ENCODE data around the gene LCAT.

LCAT gene

DNA sequence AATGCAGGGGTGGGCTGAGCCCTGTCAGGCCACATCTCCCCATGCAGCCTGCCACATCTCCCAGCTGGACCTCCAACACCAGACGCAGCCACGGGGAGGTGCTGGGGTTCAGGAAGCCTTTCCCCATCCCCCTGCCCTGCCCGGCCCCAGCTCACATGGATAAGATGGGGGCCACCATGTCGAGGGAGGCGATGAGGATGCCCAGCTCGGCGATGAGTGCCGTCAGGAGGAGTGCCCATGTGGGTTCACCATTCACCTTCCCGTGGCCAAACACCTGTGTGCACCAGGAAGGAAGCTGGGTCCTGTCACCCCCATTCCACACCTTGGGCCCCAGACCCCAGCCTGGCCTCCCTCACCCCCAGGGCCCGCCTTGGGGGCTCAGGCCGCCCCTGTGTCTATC is 5.7 kb upstream of the LCAT start:
- no peaks in the 10 kb centered on the region for H3K36me3 ChIP-seq (ENCODE audit: control insufficient read depth, insufficient read depth, low read length)
- no peak overlapping the region for H2AFZ ChIP-seq
- no peak overlapping the region for H3K27ac ChIP-seq
- no peaks in the 10 kb centered on the region for H3K4me1 ChIP-seq
- no peaks in the 10 kb centered on the region for H3K27me3 ChIP-seq (ENCODE audit: control insufficient read depth, insufficient read depth, low read length)
- H3K9ac ChIP-seq: no peak overlapping the region
- no peak overlapping the region for H3K4me2 ChIP-seq (ENCODE audit: low read length)
- TF ChIP-seq, protein P1, sequence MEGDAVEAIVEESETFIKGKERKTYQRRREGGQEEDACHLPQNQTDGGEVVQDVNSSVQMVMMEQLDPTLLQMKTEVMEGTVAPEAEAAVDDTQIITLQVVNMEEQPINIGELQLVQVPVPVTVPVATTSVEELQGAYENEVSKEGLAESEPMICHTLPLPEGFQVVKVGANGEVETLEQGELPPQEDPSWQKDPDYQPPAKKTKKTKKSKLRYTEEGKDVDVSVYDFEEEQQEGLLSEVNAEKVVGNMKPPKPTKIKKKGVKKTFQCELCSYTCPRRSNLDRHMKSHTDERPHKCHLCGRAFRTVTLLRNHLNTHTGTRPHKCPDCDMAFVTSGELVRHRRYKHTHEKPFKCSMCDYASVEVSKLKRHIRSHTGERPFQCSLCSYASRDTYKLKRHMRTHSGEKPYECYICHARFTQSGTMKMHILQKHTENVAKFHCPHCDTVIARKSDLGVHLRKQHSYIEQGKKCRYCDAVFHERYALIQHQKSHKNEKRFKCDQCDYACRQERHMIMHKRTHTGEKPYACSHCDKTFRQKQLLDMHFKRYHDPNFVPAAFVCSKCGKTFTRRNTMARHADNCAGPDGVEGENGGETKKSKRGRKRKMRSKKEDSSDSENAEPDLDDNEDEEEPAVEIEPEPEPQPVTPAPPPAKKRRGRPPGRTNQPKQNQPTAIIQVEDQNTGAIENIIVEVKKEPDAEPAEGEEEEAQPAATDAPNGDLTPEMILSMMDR (IDR thresholded peaks at IDR 0.05): no peak
- H3K4me3 ChIP-seq (ENCODE audit: low read depth, low read length): no peak overlapping the region
- peaks cover 2% of the 10 kb centered on the region for H3K79me2 ChIP-seq
- H3K9me3 ChIP-seq (ENCODE audit: control insufficient read depth, low read length): no peaks in the 10 kb centered on the region

DNA sequence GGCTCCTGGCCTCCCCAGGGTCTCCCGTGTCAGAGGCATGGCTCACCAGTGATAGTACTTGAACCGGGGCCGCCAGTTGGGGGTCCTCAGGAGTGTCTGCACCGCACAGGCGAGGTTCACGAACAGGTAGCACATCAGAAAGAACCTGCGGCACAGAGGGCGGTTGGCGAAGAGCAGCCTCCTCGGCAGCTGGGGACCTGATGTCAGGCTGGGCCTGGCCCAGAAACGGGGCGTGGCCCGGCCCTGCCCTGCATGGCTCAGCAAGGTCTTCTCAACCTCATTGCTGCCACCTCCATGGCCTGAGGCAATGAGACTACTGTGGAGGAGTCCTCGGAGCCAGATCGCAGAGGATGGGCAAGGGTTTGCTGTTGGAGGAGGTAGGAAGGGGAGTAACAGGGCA is 4.1 kb upstream of the LCAT start:
- H3K27ac ChIP-seq: no peak overlapping the region
- H3K79me2 ChIP-seq: peaks cover 2% of the 10 kb centered on the region
- no peaks in the 10 kb centered on the region for H3K4me1 ChIP-seq
- H3K27me3 ChIP-seq (ENCODE audit: control insufficient read depth, insufficient read depth, low read length): no peaks in the 10 kb centered on the region
- H2AFZ ChIP-seq: no peak overlapping the region
- no peak overlapping the region for H3K4me3 ChIP-seq (ENCODE audit: low read depth, low read length)
- no peak overlapping the region for H3K9ac ChIP-seq
- no peak overlapping the region for H3K4me2 ChIP-seq (ENCODE audit: low read length)
- no peaks in the 10 kb centered on the region for H3K36me3 ChIP-seq (ENCODE audit: control insufficient read depth, insufficient read depth, low read length)
- no peaks in the 10 kb centered on the region for H3K9me3 ChIP-seq (ENCODE audit: control insufficient read depth, low read length)
- TF ChIP-seq, protein P1 (IDR thresholded peaks at IDR 0.05): no peak

DNA sequence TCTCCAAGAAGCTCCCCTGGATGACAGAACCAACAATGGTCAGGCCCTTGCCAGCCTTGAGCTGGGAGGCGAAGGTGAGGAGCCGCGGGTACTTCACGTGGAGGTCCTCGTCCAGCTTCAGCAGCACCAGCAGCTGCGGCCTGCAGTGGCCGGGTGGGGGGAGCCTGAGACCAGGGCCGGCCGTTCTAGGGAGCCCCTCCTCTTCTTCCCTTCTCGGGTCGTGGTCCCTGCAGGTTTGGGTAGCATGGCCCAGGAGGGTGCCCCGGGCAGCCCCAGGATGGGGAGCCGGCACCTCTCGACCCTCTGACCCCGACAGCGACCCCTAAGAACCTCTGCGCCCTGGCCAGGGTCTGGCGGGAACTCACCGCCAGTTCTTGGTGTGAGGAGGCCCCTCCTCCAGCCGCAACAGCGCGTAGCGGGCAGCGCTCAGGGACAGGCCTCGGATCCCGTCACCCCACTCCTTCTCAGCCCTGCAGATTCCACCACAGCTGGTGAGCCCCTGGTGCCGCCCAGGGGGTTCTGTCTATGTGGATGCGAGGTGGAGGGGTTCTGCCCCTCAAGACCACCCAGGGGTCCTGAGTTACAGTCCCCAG is 3.1 kb upstream of the LCAT start:
- H3K79me2 ChIP-seq: peaks cover 2% of the 10 kb centered on the region
- no peaks in the 10 kb centered on the region for H3K4me1 ChIP-seq
- H3K4me3 ChIP-seq (ENCODE audit: low read depth, low read length): no peak overlapping the region
- no peaks in the 10 kb centered on the region for H3K9me3 ChIP-seq (ENCODE audit: control insufficient read depth, low read length)
- H2AFZ ChIP-seq: no peak overlapping the region
- H3K36me3 ChIP-seq (ENCODE audit: control insufficient read depth, insufficient read depth, low read length): no peaks in the 10 kb centered on the region
- no peak overlapping the region for H3K4me2 ChIP-seq (ENCODE audit: low read length)
- H3K27me3 ChIP-seq (ENCODE audit: control insufficient read depth, insufficient read depth, low read length): no peaks in the 10 kb centered on the region
- TF ChIP-seq, protein P1 (IDR thresholded peaks at IDR 0.05): no peak
- H3K27ac ChIP-seq: no peak overlapping the region
- H3K9ac ChIP-seq: no peak overlapping the region

DNA sequence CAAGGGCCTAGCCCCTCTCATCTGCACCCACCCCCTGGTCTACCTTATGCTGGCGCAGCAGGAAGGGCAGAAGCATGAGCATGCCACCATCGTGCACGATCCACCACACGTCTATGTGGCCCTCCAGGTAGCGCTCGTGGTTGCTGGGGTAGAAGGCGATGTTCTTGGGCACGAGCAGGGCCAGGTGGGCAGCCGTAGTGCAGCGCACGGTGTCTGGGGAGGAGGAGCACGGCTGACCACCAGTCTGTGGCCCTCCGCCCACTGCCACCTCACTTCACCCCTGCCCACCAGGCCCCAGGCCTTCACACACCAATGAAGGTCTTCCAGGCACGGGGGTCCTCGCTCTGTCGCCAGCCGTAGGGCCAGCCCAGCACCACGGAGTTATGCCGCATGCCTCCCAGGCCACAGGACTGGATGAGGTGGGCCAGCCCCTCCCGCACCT is 2.2 kb upstream of the LCAT start:
- H3K9ac ChIP-seq: no peak overlapping the region
- H3K79me2 ChIP-seq: peaks cover 2% of the 10 kb centered on the region
- TF ChIP-seq, protein P1 (IDR thresholded peaks at IDR 0.05): no peak
- H3K4me1 ChIP-seq: no peaks in the 10 kb centered on the region
- H3K4me3 ChIP-seq (ENCODE audit: low read depth, low read length): no peak overlapping the region
- H3K4me2 ChIP-seq (ENCODE audit: low read length): no peak overlapping the region
- H3K27ac ChIP-seq: no peak overlapping the region
- no peaks in the 10 kb centered on the region for H3K36me3 ChIP-seq (ENCODE audit: control insufficient read depth, insufficient read depth, low read length)
- no peaks in the 10 kb centered on the region for H3K27me3 ChIP-seq (ENCODE audit: control insufficient read depth, insufficient read depth, low read length)
- no peak overlapping the region for H2AFZ ChIP-seq
- H3K9me3 ChIP-seq (ENCODE audit: control insufficient read depth, low read length): no peaks in the 10 kb centered on the region

DNA sequence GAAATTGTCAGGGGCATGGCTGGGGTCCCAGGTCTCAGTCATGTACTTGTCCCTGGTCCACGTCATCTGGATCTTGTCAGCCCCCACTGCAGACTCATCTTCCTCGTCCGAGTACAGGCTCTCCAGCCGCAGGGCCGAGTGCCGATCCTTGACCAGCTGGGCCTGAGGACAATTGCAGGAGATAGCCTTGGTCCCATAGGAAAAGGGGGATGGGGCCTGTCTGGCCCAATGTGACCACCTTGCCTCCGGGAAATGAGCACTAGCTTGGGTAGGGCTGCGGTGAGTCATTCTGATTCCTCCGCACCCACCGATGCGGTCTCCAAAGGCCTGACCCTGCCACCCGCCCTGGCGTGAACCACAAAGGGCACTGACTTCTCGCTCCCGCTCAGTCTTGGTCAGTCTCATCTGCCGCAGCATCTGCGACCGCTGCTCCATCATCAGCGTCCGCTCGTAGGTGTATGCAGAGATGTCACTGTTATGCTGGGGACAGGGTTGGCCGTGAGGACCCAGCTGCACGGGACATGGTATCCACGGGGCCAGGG is 1.5 kb upstream of the LCAT start:
- no peak overlapping the region for H3K9ac ChIP-seq
- no peak overlapping the region for H3K4me3 ChIP-seq (ENCODE audit: low read depth, low read length)
- no peak overlapping the region for H3K27ac ChIP-seq
- H3K36me3 ChIP-seq (ENCODE audit: control insufficient read depth, insufficient read depth, low read length): no peaks in the 10 kb centered on the region
- no peaks in the 10 kb centered on the region for H3K9me3 ChIP-seq (ENCODE audit: control insufficient read depth, low read length)
- H3K79me2 ChIP-seq: peaks cover 2% of the 10 kb centered on the region
- no peaks in the 10 kb centered on the region for H3K27me3 ChIP-seq (ENCODE audit: control insufficient read depth, insufficient read depth, low read length)
- no peaks in the 10 kb centered on the region for H3K4me1 ChIP-seq
- TF ChIP-seq, protein P1 (IDR thresholded peaks at IDR 0.05): no peak
- no peak overlapping the region for H2AFZ ChIP-seq
- no peak overlapping the region for H3K4me2 ChIP-seq (ENCODE audit: low read length)
